AG09319 (cell line): ENCODE data around the gene NOS3.

ENCODE experiments used
- DNase-seq: peaks from one replicate; pipeline ENCODE4 v3.0.0-alpha.2; 2010; ENCODE audit warnings: low read depth; ENCODE audit errors: extremely low read depth
- CTCF ChIP-seq: IDR thresholded peaks from 2 replicates; pipeline ENCODE4 v1.5.1; 2011; ENCODE audit warnings: low read depth, mild to moderate bottlenecking, inconsistent platforms, low read length, moderate library complexity

NOS3 gene

GRCh38 chr7:150994141-150994837 lies 3.5 kb downstream of the NOS3 start:
- DNase-seq, result no peak
- no peak for TF ChIP-seq CTCF

- DNase-seq, result no peak
- TF ChIP-seq CTCF, result no peak
Measured at GRCh38 chr7:150994838-150995510, 4.2 kb downstream of the NOS3 start.

GRCh38 chr7:150996376-150997074 lies 5.7 kb downstream of the NOS3 start:
- no peak for TF ChIP-seq CTCF
- no peak for DNase-seq

GRCh38 chr7:150997075-150997511 lies 6.3 kb downstream of the NOS3 start:
- no peak for TF ChIP-seq CTCF
- no peak for DNase-seq

- DNase-seq, result no peak
- no peak for TF ChIP-seq CTCF
Measured at GRCh38 chr7:150997817-150998216, 7.0 kb downstream of the NOS3 start.

- TF ChIP-seq CTCF, result no peak
- DNase-seq, result no peak
Measured at GRCh38 chr7:150998341-150998740, 7.5 kb downstream of the NOS3 start.

GRCh38 chr7:150999001-150999400 lies 8.2 kb downstream of the NOS3 start:
- no peak for TF ChIP-seq CTCF
- DNase-seq, result no peak
